LNCAP (cell line): Measurements from ENCODE around the gene ITPKB.
A peak's percentile ranks its signal among the peaks of the same experiment; 100 is the strongest.

Experiments used
- CTCF ChIP-seq: fragments of 450-650 bp; IDR thresholded peaks from 2 replicates; pipeline ENCODE4 v1.5.1; 2017; ENCODE audit warnings: mild to moderate bottlenecking

Gene ITPKB

GRCh38 chr1:226751703-226752102 is 12.6 kb upstream of the ITPKB start:
- TF ChIP-seq CTCF: no peak

GRCh38 chr1:226751214-226751613 is 12.1 kb upstream of the ITPKB start:
- TF ChIP-seq CTCF: no peak

- TF ChIP-seq CTCF: no peak
These were observed 10.4 kb upstream of the ITPKB start for GRCh38 chr1:226749467-226749866.

GRCh38 chr1:226748306-226748705 is 9.2 kb upstream of the ITPKB start:
- TF ChIP-seq CTCF: no peak

GRCh38 chr1:226743259-226743658 is 4.2 kb upstream of the ITPKB start:
- no peak for TF ChIP-seq CTCF

- no peak for TF ChIP-seq CTCF
These were observed 1.9 kb upstream of the ITPKB start for GRCh38 chr1:226741009-226741408.

GRCh38 chr1:226739696-226740065 is 599 bp upstream of the ITPKB start:
- no peak for TF ChIP-seq CTCF

GRCh38 chr1:226738421-226738994 is 574 bp downstream of the ITPKB start:
- 0 out of 2 replicates have a peak, but pooled peaks have one; percentile 21 for TF ChIP-seq CTCF
